BLaER1 (cell line): ENCODE results near the gene IMPG1.
"Not testable (repeated sequence)": the region's sequence is repeated elsewhere in the genome, so short reads cannot be mapped to it uniquely, and the experiment has no call there.

Source experiments
- H3K27ac ChIP-seq: shearing (Covaris generic); formaldehyde crosslinking; 2 replicates; pipeline ENCODE4 v1.8.1; 2022
- H3K27me3 ChIP-seq: shearing (Covaris generic); formaldehyde crosslinking; 2 replicates; pipeline ENCODE4 v1.8.1; 2022
- H3K36me3 ChIP-seq: shearing (Covaris generic); formaldehyde crosslinking; 2 replicates; pipeline ENCODE4 v1.8.1; 2022
- H3K4me1 ChIP-seq: shearing (Covaris generic); formaldehyde crosslinking; 2 replicates; pipeline ENCODE4 v1.8.1; 2022
- H3K4me2 ChIP-seq: shearing (Covaris generic); formaldehyde crosslinking; 2 replicates; pipeline ENCODE4 v1.8.1; 2022
- H3K4me3 ChIP-seq: shearing (Covaris generic); formaldehyde crosslinking; 2 replicates; pipeline ENCODE4 v1.8.1; 2022
- H3K9ac ChIP-seq: shearing (Covaris generic); formaldehyde crosslinking; 2 replicates; pipeline ENCODE4 v1.8.1; 2022
- H3K9me3 ChIP-seq: shearing (Covaris generic); formaldehyde crosslinking; 2 replicates; pipeline ENCODE4 v1.8.1; 2022
- H4K20me1 ChIP-seq: shearing (Covaris generic); formaldehyde crosslinking; 2 replicates; pipeline ENCODE4 v1.8.1; 2022
- Cebpa-rat ChIP-seq: shearing (Covaris generic); IDR thresholded peaks from 2 replicates; pipeline ENCODE4 v1.8.1; 2022

IMPG1 gene

GRCh38 chr6:75934643-75935472 is 137.6 kb downstream of the IMPG1 start:
- no peak overlapping the region for H3K27ac ChIP-seq
- no peaks in the 10 kb centered on the region for H3K9me3 ChIP-seq
- peaks cover 7% of the 10 kb centered on the region for H3K4me1 ChIP-seq
- peak overlapping the region; percentile 46; the same call in 1 of the 2 replicates for H3K9ac ChIP-seq
- peak overlapping the region; percentile 65 for H3K4me3 ChIP-seq
- H3K27me3 ChIP-seq = no peaks in the 10 kb centered on the region
- H3K36me3 ChIP-seq = no peaks in the 10 kb centered on the region
- H3K4me2 ChIP-seq = peak overlapping the region; percentile 99
- H4K20me1 ChIP-seq = no peaks in the 10 kb centered on the region
- TF ChIP-seq Cebpa-rat = no peak

DNA sequence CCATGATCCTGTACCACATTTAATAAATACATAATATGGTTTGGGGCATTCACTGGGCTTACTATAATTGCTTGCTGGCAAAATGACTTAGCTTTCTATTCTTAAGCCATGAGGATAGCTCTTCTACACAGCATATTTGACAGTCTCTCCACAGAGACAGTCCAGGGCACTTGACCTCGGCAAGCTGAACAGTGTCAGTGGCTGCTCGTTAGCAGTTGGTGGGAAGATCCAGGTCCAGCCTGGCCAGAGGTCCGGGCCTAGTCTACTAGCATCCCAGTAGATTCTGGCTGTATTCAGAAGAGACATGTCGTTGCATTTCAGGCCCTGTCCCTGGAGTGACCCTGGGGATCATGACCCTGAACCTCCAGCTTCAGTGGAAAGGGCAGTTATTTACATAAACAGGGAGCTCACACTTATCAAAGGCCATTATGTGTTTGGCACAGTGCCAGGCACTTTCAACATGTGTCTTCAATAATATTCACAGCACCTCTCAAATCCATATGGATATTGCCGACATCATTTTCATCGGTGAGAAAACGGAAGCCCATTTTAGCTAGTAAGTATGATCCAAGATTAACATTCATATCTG is 139.0 kb downstream of the IMPG1 start:
- Histone ChIP-seq H3K4me3 (no peak overlapping the region), H3K9me3 (no peaks in the 10 kb centered on the region), H3K4me2 (no peak overlapping the region), H3K27me3 (no peaks in the 10 kb centered on the region), H3K9ac (no peak overlapping the region), H3K36me3 (no peaks in the 10 kb centered on the region), H3K27ac (no peak overlapping the region), H3K4me1 (peaks cover 7% of the 10 kb centered on the region), H4K20me1 (no peaks in the 10 kb centered on the region)
- TF ChIP-seq Cebpa-rat = no peak

DNA sequence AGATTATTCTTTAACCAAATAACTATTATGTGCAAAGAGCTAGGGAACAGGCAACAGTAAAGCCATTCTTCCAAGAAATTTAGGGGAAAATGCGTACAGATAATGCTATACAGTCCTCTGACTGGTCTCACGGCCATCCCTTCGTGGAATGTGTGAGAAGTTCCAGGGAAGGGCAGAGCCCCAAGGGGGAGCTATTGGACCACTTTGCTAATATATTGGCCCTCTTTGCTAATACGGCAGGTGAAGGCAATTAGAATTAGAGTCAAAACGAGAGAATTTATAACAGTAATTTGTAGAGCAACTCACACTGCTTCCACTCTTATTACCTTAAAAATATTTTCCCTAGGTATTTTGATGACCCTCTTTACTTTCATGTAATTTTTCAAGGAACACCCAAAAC is 140.4 kb downstream of the IMPG1 start:
- Histone ChIP-seq H3K9me3 (no peaks in the 10 kb centered on the region), H3K4me3 (no peak overlapping the region), H3K27me3 (no peaks in the 10 kb centered on the region), H3K9ac (no peak overlapping the region), H3K4me2 (no peak overlapping the region), H4K20me1 (no peaks in the 10 kb centered on the region), H3K36me3 (no peaks in the 10 kb centered on the region), H3K27ac (no peak overlapping the region), H3K4me1 (peaks cover 7% of the 10 kb centered on the region)
- no peak for TF ChIP-seq Cebpa-rat

DNA sequence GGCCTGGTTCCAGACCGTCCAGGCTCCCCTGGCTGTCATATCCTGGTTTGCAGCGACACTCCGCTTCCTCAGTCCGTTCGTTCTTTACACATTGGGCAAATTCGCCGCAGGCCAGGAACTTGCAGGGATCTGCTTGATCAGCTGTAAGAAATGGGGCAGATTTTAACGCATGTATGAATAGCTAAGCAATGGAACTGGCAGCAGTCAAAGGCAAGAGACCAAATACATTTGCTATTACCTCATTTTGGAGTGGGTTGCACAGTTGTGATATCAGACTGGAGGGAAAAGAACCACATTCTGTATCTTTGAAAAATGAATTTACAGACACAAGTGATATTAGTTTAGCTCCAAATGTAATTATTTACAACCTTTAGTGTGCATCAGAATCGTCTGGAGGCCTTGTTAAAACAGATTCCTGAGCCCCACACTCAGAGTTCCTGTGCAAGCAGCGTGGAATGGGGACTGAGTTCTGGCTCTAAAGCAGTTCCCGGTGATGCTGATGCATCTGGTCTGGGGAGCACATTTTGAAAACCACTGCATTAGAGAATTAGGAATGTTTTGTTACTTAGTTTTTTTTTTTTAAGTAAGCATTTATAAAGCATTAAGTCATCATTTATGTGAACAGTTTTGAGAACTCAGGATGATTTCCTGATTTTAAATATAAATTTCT is 141.3 kb downstream of the IMPG1 start:
- TF ChIP-seq Cebpa-rat = no peak
- Histone ChIP-seq H3K4me3 (no peak overlapping the region), H3K27me3 (no peaks in the 10 kb centered on the region), H4K20me1 (no peaks in the 10 kb centered on the region), H3K27ac (no peak overlapping the region), H3K36me3 (no peaks in the 10 kb centered on the region), H3K4me2 (no peak overlapping the region), H3K9ac (no peak overlapping the region), H3K4me1 (peaks cover 7% of the 10 kb centered on the region), H3K9me3 (no peaks in the 10 kb centered on the region)

- Histone ChIP-seq H3K27ac (no peak overlapping the region), H3K4me1 (no peaks in the 10 kb centered on the region), H3K9me3 (no peaks in the 10 kb centered on the region), H4K20me1 (no peaks in the 10 kb centered on the region), H3K4me2 (no peak overlapping the region), H3K9ac (no peak overlapping the region), H3K36me3 (no peaks in the 10 kb centered on the region), H3K27me3 (no peaks in the 10 kb centered on the region), H3K4me3 (no peak overlapping the region)
- no peak for TF ChIP-seq Cebpa-rat
Observed at GRCh38 chr6:75926293-75927168, 145.9 kb downstream of the IMPG1 start.

- no peaks in the 10 kb centered on the region for H4K20me1 ChIP-seq
- no peak for TF ChIP-seq Cebpa-rat
- H3K27me3 ChIP-seq = no peaks in the 10 kb centered on the region
- H3K36me3 ChIP-seq = no peaks in the 10 kb centered on the region
- H3K4me3 ChIP-seq = no peak overlapping the region
- H3K9me3 ChIP-seq = no peaks in the 10 kb centered on the region
- no peak overlapping the region for H3K27ac ChIP-seq
- no peaks in the 10 kb centered on the region for H3K4me1 ChIP-seq
- no peak overlapping the region for H3K9ac ChIP-seq
- H3K4me2 ChIP-seq = no peak overlapping the region
Observed at GRCh38 chr6:75922226-75922625, 150.2 kb downstream of the IMPG1 start.

DNA sequence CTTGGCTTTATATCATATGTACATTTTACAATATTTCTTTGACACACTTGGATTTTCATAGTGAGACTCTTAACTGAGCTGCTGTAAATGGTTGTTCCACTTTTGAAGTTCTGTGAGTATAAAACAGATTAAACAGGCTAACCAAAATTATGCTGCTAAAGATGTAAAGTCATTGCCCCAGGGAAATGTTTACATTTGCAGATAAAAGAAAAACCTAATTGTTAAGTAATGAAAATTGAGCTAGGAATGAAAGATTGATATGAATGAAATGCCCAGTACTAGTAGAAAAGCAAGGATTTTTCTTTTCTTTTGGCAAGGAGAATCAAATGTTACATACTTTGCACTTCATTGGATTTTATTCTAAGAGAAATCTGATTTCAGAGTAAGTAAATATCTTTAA is 159.4 kb downstream of the IMPG1 start:
- H3K27ac ChIP-seq = no peak overlapping the region
- H3K4me3 ChIP-seq = no peak overlapping the region
- H3K4me1 ChIP-seq = no peaks in the 10 kb centered on the region
- H3K9ac ChIP-seq = no peak overlapping the region
- no peak overlapping the region for H3K4me2 ChIP-seq
- no peaks in the 10 kb centered on the region for H3K27me3 ChIP-seq
- no peaks in the 10 kb centered on the region for H4K20me1 ChIP-seq
- no peak for TF ChIP-seq Cebpa-rat
- H3K36me3 ChIP-seq = no peaks in the 10 kb centered on the region
- H3K9me3 ChIP-seq = no peaks in the 10 kb centered on the region

- H3K9ac ChIP-seq = no peak overlapping the region
- no peaks in the 10 kb centered on the region for H3K36me3 ChIP-seq
- H3K9me3 ChIP-seq = no peaks in the 10 kb centered on the region
- TF ChIP-seq Cebpa-rat = no peak
- H3K27me3 ChIP-seq = no peaks in the 10 kb centered on the region
- no peak overlapping the region for H3K4me2 ChIP-seq
- H4K20me1 ChIP-seq = no peaks in the 10 kb centered on the region
- H3K4me3 ChIP-seq = no peak overlapping the region
- H3K27ac ChIP-seq = no peak overlapping the region
- no peaks in the 10 kb centered on the region for H3K4me1 ChIP-seq
Observed at GRCh38 chr6:75907444-75907843, 165.0 kb downstream of the IMPG1 start.

GRCh38 chr6:75906871-75907270 is 165.6 kb downstream of the IMPG1 start:
- no peaks in the 10 kb centered on the region for H4K20me1 ChIP-seq
- no peak overlapping the region for H3K4me3 ChIP-seq
- no peak overlapping the region for H3K27ac ChIP-seq
- TF ChIP-seq Cebpa-rat = no peak
- H3K4me1 ChIP-seq = no peaks in the 10 kb centered on the region
- no peaks in the 10 kb centered on the region for H3K9me3 ChIP-seq
- no peaks in the 10 kb centered on the region for H3K27me3 ChIP-seq
- no peak overlapping the region for H3K4me2 ChIP-seq
- no peak overlapping the region for H3K9ac ChIP-seq
- H3K36me3 ChIP-seq = no peaks in the 10 kb centered on the region

DNA sequence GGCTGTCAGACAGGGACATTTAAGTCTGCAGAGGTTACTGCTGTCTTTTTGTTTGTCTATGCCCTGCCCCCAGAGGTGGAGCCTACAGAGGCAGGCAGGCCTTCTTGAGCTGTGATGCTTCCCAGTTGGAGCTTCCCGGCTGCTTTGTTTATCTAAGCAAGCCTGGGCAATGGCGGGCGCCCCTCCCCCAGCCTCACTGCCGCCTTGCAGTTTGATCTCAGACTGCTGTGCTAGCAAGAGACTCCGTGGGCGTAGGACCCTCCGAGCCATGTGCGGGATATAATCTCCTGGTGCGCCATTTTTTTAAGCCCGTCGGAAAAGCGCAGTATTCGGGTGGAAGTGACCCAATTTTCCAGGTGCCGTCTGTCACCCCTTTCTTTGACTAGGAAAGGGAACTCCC is 167.3 kb downstream of the IMPG1 start:
- not testable (repeated sequence) for H3K4me2 ChIP-seq, H3K27ac ChIP-seq, H3K9ac ChIP-seq, H3K27me3 ChIP-seq, H3K9me3 ChIP-seq, H4K20me1 ChIP-seq, H3K4me1 ChIP-seq, H3K4me3 ChIP-seq, H3K36me3 ChIP-seq

DNA sequence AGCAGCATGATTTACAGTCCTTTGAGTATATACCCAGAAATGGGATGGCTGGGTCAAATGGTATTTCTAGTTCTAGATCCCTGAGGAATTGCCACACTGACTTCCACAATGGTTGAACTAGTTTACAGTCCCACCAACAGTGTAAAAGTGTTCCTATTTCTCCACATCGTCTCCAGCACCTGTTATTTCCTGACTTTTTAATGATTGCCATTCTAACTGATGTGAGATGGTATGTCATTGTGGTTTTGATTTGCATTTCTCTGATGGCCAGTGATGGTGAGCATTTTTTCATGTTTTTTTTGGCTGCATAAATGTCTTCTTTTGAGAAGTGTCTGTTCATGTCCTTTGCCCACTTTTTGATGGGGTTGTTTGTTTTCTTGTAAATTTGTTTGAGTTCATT is 172.2 kb downstream of the IMPG1 start:
- not testable (repeated sequence) for H3K27ac ChIP-seq, H3K27me3 ChIP-seq, H3K4me2 ChIP-seq, H3K4me1 ChIP-seq, H3K9me3 ChIP-seq, H3K4me3 ChIP-seq, H3K36me3 ChIP-seq, H4K20me1 ChIP-seq, H3K9ac ChIP-seq
